IPS-18c (cell line): ENCODE results near the gene CLDN17.

ENCODE experiments used
- H3K4me3 ChIP-seq: 2 replicates; pipeline ENCODE4 v1.7.0; 2013; ENCODE audit warnings: low read depth, mild to moderate bottlenecking, low read length, moderate library complexity; ENCODE audit not compliant: insufficient read depth
- H3K9me3 ChIP-seq: one replicate; pipeline ENCODE4 v1.6.1; 2013; ENCODE audit warnings: mild to moderate bottlenecking, low read length, moderate library complexity; ENCODE audit not compliant: control insufficient read depth, insufficient read depth

Gene CLDN17

DNA sequence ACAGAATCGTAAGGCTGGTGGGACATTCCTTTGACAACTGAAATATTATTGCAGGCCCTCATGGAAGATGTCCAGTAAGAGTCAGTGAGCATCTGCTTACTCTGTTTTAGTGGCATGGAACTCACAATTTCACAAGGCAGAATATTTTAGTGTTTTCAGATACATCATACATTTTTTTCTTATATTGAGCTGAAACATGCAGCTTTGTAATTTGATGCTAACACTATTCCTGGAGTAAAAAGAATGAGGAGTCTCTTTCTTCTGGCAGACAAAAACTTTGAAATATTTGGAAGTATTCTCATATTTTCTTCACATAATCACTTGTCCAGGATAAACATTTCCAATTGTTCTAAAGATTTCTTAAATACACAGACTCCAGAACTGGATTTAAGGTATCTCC, 17.7 kb downstream of the CLDN17 start:
- Histone ChIP-seq H3K9me3 (no peaks in the 10 kb centered on the region), H3K4me3 (no peak overlapping the region)

DNA sequence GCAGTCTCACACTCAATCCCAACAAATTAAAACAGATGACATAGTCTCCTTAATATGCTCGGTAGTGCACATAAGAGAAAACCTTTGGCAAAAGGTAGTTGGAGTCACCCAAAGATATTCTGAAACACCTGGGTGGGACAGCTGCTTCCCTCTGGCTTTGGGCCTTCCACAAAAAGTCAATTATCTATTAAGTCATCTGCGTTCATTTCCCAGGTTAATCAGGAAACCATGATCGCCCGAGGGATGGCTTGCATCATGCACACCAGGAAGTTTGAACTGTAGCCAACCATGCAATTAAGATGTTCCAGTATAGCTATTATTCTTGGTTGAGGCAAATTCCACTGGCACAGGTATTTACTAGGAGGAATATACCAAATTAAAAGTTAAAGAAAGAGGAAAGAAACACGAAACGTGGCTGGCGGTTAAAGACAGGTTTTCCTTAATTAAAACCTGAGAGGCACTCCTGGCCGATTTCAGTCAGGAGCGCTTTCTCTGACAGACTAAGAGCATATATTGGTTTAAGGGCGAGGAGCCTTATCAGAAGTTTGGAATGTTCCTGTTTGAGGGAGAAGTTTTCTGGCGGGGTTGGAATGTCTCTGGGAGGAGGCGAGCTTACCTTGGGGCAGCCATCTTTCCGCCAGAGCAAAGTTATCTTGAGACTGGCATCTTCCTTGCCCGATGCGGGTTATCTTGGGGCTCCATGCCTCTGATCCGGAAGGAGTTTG, 19.9 kb downstream of the CLDN17 start:
- no peak overlapping the region for H3K4me3 ChIP-seq
- H3K9me3 ChIP-seq = no peaks in the 10 kb centered on the region

DNA sequence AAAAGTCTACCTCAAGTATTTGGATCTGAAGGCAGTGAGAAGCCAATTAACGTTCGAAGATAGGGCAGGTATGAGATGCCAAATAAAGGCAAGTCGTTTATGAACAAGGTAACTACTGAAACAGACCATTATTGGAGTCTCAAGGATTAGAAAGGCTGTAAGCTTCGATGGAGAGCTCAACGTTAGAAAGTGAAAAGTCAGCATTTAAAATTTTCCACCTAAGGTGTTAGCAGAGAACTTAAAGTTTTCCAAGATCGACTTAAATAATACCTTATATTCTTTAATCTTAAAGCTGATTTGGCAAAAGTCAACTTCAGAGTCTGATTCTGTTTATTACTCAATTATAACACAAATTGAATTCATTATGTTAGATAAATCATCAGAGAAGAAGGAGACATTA, 28.1 kb downstream of the CLDN17 start:
- Histone ChIP-seq H3K9me3 (no peaks in the 10 kb centered on the region), H3K4me3 (no peak overlapping the region)

DNA sequence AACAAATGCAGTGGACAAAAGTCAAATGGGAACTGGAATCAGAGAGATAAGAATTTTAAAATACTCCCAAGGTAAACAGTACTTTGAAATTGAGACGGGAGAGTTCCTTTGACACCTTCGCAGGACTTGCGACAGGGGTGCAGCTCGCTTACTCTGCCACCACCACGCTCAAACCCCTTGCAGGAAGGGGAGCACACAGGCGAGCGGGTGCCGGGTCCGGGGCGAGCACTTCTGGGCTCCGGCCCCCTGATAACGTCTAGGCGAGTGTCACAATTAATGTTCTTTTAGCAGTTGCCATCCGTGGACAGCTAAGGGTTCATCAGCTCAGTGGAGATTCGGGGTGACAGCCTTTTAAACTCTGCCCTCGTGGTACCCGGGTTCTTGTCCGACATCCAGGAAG, 37.4 kb downstream of the CLDN17 start:
- H3K4me3 ChIP-seq = no peak overlapping the region
- no peaks in the 10 kb centered on the region for H3K9me3 ChIP-seq

DNA sequence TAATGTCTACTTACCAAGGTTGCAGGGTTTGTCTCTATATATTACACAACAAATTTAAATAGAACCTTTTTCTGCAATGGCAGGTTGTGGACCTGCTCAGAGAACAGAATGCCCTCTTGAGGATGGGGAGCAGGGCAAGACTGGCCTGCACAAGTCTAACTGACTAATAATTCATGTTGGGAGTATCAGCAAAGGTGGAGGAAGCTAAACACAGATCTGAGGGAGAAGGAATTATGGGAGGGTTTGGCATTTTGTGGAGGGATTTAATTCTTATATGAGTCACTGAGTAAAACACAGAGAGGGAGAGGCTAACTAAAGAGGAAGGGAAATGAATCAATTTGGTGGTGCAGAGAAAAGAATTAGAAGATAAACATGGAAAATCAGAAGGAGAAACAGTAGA, 40.0 kb downstream of the CLDN17 start:
- no peak overlapping the region for H3K4me3 ChIP-seq
- H3K9me3 ChIP-seq = no peaks in the 10 kb centered on the region

DNA sequence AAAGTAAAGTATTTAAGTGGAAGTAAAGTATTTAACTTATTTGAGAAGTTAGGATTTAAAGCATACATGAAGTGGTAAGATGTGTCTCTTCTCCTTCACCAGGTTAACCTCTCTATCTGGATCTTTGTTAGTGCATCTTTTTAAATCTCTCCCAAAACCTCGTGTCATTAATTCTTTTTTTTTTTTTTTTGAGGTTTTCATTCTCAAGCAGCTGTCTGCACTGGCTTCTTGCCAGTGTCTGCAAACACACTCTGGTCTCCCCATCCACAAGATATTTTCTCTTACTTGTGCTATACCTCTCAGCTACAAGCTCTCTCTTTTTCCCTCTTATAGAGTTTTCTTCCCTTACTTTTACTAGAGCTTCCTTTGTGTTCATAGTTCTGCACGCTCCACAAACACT, 49.0 kb downstream of the CLDN17 start:
- no peaks in the 10 kb centered on the region for H3K9me3 ChIP-seq
- H3K4me3 ChIP-seq = no peak overlapping the region

DNA sequence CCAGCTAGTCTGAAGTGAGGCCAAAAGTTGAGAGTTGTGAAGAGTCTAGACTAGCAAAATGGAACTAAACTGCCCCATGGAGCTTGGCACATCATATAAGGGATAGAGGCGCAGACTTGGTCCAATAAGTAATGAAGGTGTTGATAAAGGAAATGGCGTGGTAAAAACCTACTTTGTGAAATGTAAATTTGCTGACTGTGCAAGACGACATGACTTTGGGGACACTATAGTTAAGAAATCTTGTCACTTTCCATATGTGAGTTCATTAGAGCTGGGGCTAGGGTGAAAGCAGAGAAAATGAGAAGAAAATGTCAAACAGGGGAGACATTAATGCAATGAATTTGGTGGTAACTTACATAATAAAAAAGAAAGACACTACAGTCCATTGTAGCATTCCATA, 50.1 kb downstream of the CLDN17 start:
- Histone ChIP-seq H3K4me3 (no peak overlapping the region), H3K9me3 (no peaks in the 10 kb centered on the region)
